NCI-H1694 (cell line): Measurements from ENCODE around the gene FAT2.
"Not testable (repeated sequence)": the region's sequence is repeated elsewhere in the genome, so short reads cannot be mapped to it uniquely, and the experiment has no call there.

ENCODE experiments used
- DNase-seq: peaks from one replicate; lab custom pipeline; 2025; lab: John Stamatoyannopoulos, UW

The FAT2 gene

DNA sequence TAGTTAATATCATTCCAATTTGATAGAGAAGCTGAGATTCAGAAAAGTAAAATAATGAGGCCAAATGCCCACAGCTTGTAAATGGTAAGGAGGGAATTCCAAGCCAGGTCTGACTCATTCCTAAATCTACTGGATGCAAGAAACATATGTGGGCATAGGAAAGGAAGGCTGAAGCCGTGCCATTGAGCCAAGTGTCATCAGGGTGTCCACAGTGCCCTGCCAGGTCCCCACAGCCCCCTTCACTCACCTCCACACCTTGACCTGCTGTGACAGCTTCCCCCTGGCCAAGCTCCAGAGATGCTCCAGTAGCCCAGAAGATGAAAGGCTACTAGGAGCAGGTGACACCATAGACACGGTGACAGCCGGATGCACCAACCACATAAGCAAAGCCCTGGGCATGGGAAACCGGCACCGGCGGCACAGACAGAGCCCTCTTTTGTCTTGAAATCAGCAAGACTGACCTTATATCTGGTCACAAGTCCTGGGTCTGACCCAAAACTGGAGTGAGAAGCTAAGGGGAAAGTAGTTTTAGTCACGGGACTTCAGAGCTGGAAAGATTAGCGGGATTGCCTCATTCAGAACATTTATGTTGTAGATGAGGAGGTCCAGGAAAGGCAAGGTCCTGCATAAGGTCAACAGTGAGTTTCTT is 20.1 kb upstream of the FAT2 start:
- DNase-seq, result no peak

- DNase-seq, result no peak
Observed at GRCh38 chr5:151608522-151608921, 17.4 kb upstream of the FAT2 start.

GRCh38 chr5:151607304-151607703 is 16.2 kb upstream of the FAT2 start:
- DNase-seq, result no peak

- no peak for DNase-seq
Observed at GRCh38 chr5:151605559-151605958, 14.4 kb upstream of the FAT2 start.

DNA sequence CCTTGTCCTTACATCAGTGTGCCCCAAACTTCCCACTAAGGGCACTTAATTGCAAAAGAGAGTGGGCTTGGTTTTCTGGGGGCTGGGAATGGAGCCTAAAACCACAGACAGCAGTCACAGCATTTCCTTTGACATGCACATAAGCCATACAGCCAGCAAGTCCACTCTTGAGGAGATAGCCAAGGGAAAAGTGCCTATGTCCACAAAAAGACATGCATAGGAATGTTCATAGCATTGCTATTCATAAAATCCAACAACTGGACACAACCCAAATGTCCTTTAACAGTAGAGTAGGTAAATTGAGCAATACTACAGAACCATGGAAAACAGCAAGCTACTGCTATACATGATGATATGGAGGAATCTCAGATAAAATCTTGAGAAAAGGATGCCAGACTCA is 11.7 kb upstream of the FAT2 start:
- DNase-seq, result no peak

DNA sequence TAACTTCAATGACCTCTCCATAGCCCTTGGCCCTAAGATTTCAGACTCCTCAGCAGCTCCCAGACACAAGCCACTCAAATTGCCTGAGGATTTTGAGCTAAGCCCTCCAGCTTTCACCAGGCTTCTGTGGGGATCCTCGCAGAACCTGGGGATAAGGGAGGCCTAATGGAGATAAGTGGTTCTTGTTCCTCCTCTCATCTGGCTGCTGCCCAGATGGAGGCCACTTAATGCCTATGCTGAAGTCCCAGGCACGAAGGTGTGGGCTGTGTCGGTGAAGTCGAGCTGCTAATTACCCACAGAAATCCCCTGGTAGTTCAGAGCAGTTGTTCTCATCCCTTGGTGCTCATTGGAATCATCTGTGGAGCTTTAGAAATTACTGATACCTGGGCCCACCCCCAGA is 10.3 kb upstream of the FAT2 start:
- DNase-seq, result no peak

- no peak for DNase-seq
Observed at GRCh38 chr5:151600069-151600665, 9.0 kb upstream of the FAT2 start.

DNA sequence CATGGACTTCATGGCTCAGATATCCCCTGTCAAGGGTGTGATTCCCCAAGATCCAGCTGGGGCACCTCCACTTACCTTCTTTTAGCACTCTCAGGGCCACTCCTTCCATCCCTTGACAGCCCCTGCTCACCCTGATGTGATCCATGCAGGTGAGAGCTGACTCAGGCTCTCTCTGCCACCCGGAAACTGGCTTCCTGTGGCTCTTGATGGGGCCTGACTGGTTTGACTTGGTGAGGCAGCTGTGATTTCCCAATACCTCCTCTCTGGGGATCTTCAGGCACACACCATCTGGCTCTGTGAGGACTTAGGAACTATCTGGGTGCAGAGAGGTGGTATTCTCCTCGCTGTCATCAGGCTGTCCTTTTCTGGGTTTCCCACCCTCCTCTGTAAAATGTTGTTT is 7.9 kb upstream of the FAT2 start:
- DNase-seq, result no peak

DNA sequence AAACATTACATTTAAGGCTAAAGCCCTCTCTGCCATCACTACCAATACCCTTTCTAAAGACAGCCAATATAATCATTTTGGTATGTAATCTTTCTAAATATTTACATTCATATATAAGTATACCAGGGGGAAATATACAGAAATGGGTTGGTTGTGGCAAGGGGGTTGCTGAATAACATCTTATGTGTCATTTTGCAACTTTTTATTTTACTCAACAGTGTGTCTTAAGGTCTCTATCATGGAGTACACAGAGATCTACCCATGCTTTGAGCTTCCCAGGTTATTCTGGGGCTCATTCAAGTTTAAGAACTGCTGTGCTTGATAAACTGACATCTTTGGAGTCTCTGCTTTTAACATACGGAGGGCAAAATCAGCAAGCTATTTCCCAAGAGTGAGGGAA is 7.4 kb upstream of the FAT2 start:
- DNase-seq, result no peak

GRCh38 chr5:151597749-151598148 is 6.6 kb upstream of the FAT2 start:
- DNase-seq, result no peak

DNA sequence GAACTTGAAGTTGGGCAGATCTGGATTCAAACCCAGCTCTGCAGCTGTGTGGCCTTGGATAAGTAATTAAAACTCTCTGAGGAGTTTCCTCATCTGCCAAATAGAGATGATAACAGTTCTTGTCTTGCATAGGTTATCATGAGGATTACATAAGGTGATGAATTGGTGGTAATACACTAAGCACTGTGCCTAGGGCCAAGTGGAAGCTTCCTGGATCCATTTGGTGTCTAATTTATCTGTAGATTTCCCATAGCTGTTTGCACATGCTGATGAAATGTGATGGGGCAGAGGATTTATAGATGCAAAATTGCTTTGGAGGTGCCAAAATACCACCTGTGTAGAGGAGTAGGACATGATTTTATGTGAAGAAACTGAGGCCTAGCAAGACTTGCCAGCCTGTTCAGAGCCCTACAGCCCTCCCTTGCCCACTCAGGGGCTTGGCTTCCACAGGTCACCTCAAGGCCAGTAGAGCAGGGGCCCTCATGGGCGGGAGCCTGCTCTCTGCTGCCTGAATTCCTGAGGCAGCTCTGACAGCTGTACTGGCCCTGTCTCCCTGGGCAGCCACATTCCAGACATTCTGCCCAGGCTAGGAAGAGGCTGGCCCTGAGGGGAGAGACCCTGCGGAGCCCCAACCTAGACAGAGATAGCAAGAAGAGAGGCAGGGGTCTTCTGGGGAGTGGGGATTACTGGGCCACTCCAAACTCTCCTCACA is 5.9 kb upstream of the FAT2 start:
- no peak for DNase-seq

GRCh38 chr5:151595411-151595826 is 4.3 kb upstream of the FAT2 start:
- DNase-seq, result no peak

- no peak for DNase-seq
Observed at GRCh38 chr5:151592855-151593408, 1.8 kb upstream of the FAT2 start.

DNA sequence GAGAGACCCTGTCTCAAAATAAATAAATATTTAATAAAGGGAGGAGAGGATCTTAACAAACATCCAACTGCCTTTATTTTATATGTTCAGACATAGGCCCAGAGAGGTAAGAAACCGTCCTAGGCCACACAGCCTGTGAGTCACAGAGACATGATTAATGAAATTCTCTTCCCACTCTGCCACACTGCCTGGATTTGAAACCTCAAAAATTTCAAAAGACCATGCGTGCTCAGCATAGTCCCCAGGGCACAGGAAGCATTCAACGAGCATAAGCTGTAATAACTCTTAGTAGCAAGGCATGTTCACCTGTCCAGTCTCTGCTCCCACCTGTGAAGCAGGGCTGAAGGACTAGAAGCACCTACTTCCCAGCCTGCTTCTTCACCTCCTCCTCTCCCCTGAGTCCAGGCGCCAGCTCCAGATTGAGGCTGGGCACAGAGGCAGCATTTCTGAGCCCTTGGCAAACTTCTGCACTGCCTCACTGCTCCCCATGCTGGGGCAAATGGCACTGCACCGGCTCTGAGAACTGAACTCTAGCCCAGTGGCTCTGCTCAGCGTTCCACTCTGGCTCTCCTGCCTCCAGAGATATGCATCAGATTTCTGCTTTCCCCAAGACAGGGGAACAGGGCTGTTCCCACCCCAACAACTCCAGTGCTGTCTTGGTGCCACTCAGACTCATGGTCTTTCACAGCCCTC is 1.1 kb downstream of the FAT2 start:
- DNase-seq, result no peak

DNA sequence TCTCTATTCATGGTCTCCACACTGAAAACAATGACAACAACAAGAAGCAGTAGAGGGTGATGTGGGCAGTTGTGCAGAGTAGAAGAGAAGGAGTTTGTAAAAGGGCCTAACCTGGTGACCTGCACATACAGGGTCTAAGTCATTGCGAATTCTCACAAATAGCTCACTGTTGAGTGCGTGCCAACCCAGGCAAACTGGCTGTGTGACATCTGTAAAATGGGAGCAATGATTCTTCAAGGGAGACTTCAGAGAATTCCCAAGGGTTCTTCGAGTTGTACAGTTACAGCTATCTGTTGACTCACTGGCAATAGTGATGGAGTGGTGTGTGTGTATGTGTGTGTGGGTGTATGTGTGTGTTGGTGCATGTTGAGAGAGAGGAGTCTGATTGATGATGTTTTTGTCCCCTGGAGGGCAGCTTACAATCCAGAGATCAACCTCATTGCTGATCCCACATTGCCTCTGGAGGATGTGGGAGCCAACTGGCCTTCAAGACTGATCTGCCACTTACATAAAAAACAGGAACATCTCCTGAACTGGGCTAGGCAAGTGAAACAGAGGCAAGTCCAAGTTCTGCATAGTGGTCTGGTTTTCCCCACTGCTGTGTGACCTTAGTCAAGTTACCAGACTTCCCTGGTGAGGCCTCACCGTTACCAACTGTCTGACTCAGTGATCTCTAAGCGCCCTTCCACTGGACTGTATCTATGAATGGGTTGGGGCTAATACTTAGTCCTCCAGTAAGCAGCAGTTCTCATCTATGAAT is 3.2 kb downstream of the FAT2 start:
- DNase-seq, result no peak

- peak; percentile 53 for DNase-seq
Observed at GRCh38 chr5:151585970-151586369, 5.2 kb downstream of the FAT2 start.

GRCh38 chr5:151585344-151585743 is 5.8 kb downstream of the FAT2 start:
- DNase-seq, result not testable (repeated sequence)

GRCh38 chr5:151584057-151584937 is 6.8 kb downstream of the FAT2 start:
- no peak for DNase-seq

- peak; percentile 45 for DNase-seq
Observed at GRCh38 chr5:151581812-151582583, 9.1 kb downstream of the FAT2 start.

DNA sequence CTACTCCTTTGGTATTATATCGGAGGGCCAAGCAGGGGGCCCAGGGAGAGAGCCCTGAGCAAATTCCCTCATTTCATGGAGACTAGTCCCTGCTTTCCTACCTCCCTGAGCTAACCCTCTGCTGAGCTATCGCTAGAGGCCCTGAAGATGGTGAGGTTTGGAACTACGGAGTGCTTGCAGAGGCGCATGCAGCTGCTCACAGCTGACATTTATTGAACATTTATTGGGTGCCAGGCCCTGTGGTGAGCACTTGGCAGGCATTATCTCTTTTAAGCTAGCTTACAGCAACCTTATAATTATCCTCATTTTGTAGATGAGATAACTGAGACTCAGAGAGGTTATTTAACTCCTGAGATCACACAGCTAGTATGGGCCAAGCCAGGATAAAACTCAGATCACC is 9.8 kb downstream of the FAT2 start:
- DNase-seq, result no peak
